Measurements from ENCODE around the gene NKAP. TPM values are rescaled to one million over a fixed set of nuclear protein-coding genes. Genes with fewer than 3 reads are reported as not detected.
"Not testable (repeated sequence)": the region's sequence is repeated elsewhere in the genome, so short reads cannot be mapped to it uniquely, and the experiment has no call there.

The NKAP gene
- total and polyA plus RNA-seq, 2 donors (not counting 1 experiment from before 2014, with no cell fraction given): 2.3 to 17.9 TPM

- H3K79me2 ChIP-seq (ENCODE audit: control insufficient read depth, insufficient read depth, low read length); H3K9me3 ChIP-seq (ENCODE audit: control extremely low read depth in 1 of 3, control insufficient read depth in 2 of 3, insufficient read depth in 1 of 3, low read length in 2 of 3); H3K4me3 ChIP-seq (ENCODE audit: control extremely low read depth in 1 of 5, extremely low read depth in 1 of 5, insufficient read depth in 1 of 5, low read depth in 2 of 5, low read length in 4 of 5); CTCF ChIA-PET; DNase-seq; H3K9ac ChIP-seq (ENCODE audit: low read length); POLR2A ChIA-PET; H3K4me2 ChIP-seq (replicated peaks; ENCODE audit: low read depth, low read length, poor library complexity, severe bottlenecking); ATAC-seq (ENCODE audit: low read depth); H3K4me3 Mint-ChIP-seq; H3K27ac Mint-ChIP-seq; H3K4me1 Mint-ChIP-seq; H2AFZ ChIP-seq (ENCODE audit: insufficient read depth, low read depth, low read length, poor library complexity, severe bottlenecking); H3K36me3 ChIP-seq (replicated peaks in 1 of 2; ENCODE audit: control extremely low read depth in 1 of 2, control insufficient read depth in 1 of 2, extremely low read depth in 1 of 2, insufficient read depth in 2 of 2, low read length in 1 of 2); H4K20me1 ChIP-seq (ENCODE audit: control insufficient read depth, insufficient read depth, low read length, poor library complexity, severe bottlenecking); H3K27me3 ChIP-seq (replicated peaks in 1 of 4; ENCODE audit: control extremely low read depth in 1 of 4, control insufficient read depth in 3 of 4, insufficient read depth in 4 of 4, low read length in 3 of 4); H3K4me1 ChIP-seq (ENCODE audit: control insufficient read depth in 2 of 2, insufficient read depth in 2 of 2, low read length in 2 of 2); H3K27me3 Mint-ChIP-seq; intact Hi-C loops (cut with micrococcal nuclease); H3K9me3 Mint-ChIP-seq (ENCODE audit: insufficient read depth); H3K27ac ChIP-seq (ENCODE audit: low read length in 2 of 2): not testable (repeated sequence)
- 87% methylated on average over 7 of the region's 36 CpGs for WGBS (ENCODE audit: insufficient coverage)
Observed at GRCh38 chrX:119890626-119891025, 52.9 kb downstream of the NKAP start.

- Mint-ChIP-seq H3K27me3 (no peaks in the 10 kb centered on the region), H3K4me3 (peak overlapping the region; percentile 71), H3K4me1 (peaks cover 9% of the 10 kb centered on the region), H3K27ac (no peak overlapping the region), H3K9me3 (ENCODE audit: insufficient read depth) (no peaks in the 10 kb centered on the region)
- peak overlapping the region; percentile 72 for H3K4me2 ChIP-seq (replicated peaks; ENCODE audit: low read depth, low read length, poor library complexity, severe bottlenecking)
- no peak overlapping the region for H3K27ac ChIP-seq (ENCODE audit: low read length in 2 of 2)
- no peaks in the 10 kb centered on the region for H3K79me2 ChIP-seq (ENCODE audit: control insufficient read depth, insufficient read depth, low read length)
- DNase-seq: peak; percentile 66
- TF ChIP-seq EZH2 (IDR thresholded peaks at IDR 0.05; ENCODE audit: borderline replicate concordance, insufficient read depth, low read depth, low read length, poor library complexity, severe bottlenecking): no peak
- TF ChIP-seq, protein P1, sequence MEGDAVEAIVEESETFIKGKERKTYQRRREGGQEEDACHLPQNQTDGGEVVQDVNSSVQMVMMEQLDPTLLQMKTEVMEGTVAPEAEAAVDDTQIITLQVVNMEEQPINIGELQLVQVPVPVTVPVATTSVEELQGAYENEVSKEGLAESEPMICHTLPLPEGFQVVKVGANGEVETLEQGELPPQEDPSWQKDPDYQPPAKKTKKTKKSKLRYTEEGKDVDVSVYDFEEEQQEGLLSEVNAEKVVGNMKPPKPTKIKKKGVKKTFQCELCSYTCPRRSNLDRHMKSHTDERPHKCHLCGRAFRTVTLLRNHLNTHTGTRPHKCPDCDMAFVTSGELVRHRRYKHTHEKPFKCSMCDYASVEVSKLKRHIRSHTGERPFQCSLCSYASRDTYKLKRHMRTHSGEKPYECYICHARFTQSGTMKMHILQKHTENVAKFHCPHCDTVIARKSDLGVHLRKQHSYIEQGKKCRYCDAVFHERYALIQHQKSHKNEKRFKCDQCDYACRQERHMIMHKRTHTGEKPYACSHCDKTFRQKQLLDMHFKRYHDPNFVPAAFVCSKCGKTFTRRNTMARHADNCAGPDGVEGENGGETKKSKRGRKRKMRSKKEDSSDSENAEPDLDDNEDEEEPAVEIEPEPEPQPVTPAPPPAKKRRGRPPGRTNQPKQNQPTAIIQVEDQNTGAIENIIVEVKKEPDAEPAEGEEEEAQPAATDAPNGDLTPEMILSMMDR (IDR thresholded peaks at IDR 0.05): peak; percentile 53
- ChIA-PET CTCF (interaction anchor here (0.6 to 1.0 kb wide), 6 partner anchors 12 to 399 kb away, joined by 3 to 5 read pairs (median 3); no protein-coding TSS in a partner anchor), POLR2A (no interaction called here)
- H3K9ac ChIP-seq (ENCODE audit: low read length): peak overlapping the region; percentile 50
- WGBS (ENCODE audit: insufficient coverage): 5% methylated on average over 14 of the region's 40 CpGs
- H3K4me1 ChIP-seq (ENCODE audit: control insufficient read depth in 2 of 2, insufficient read depth in 2 of 2, low read length in 2 of 2): peaks cover 5 to 9% of the 10 kb centered on the region in 2 donors
- no peaks in the 10 kb centered on the region for H3K36me3 ChIP-seq (replicated peaks in 1 of 2; ENCODE audit: control extremely low read depth in 1 of 2, control insufficient read depth in 1 of 2, extremely low read depth in 1 of 2, insufficient read depth in 2 of 2, low read length in 1 of 2)
- peak overlapping the region; percentile 70 for H2AFZ ChIP-seq (ENCODE audit: insufficient read depth, low read depth, low read length, poor library complexity, severe bottlenecking)
- H3K4me3 ChIP-seq (ENCODE audit: control extremely low read depth in 1 of 5, extremely low read depth in 1 of 5, insufficient read depth in 1 of 5, low read depth in 2 of 5, low read length in 4 of 5): peak overlapping the region in 4 of 5 experiments; percentile 27 to 50 (median 40)
- no peaks in the 10 kb centered on the region for H3K9me3 ChIP-seq (ENCODE audit: control extremely low read depth in 1 of 3, control insufficient read depth in 2 of 3, insufficient read depth in 1 of 3, low read length in 2 of 3)
- H3K27me3 ChIP-seq (replicated peaks in 1 of 4; ENCODE audit: control extremely low read depth in 1 of 4, control insufficient read depth in 3 of 4, insufficient read depth in 4 of 4, low read length in 3 of 4): no peaks in the 10 kb centered on the region
- intact Hi-C loops (cut with micrococcal nuclease): loop anchor here (5.0 kb wide), 1 partner anchor 36 kb away; the partner anchor contains the start of gene UPF3B
- H4K20me1 ChIP-seq (ENCODE audit: control insufficient read depth, insufficient read depth, low read length, poor library complexity, severe bottlenecking): no peaks in the 10 kb centered on the region
- peak; percentile 86 for ATAC-seq (ENCODE audit: low read depth)
Observed at GRCh38 chrX:119887721-119888425, 55.7 kb downstream of the NKAP start.

All from B cell (primary cell).